GF-D8 (cell line): ENCODE measurements around the gene KRTAP20-3.

Experiments
- DNase-seq: peaks from one replicate; lab custom pipeline; 2025; lab: John Stamatoyannopoulos, UW

The KRTAP20-3 gene

DNA sequence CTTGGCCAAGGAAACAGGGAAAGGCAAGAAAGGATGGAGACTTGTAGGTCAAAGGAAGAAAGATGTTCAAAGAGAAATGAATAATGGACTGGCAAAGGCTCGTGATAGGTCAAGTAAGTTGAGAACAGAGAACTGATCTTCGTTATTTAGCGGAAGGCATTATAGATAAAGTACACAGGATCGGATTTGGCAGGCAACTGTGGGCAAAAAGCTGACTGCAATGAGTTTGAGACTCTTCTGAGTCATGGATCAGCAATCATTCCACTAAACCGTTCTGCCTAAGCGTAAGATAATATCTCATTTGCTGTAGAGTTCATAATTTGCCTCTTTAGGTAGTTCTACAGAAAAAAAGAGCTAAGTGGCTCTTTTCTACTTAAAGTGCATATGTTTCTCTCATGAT, 41.8 kb downstream of the KRTAP20-3 start:
- DNase-seq = no peak

DNA sequence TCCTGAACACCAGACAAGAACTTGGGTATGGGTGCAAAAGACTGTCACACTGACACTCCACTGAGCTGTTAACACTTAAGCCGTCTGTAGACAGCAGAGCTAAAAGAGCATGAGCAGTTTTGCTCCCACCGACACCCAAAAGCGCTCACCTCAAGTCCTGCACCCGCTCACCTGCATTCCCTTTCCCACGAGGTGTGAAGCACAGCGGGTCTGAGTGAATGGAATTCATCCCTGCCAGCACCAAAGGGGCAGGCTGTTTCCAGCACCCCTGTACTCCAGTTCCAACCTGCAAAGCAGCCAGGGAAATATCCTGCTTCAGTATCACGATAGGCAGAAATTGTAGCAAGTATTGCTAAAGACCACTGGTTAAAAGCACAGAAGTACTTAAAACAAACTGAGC, 47.2 kb downstream of the KRTAP20-3 start:
- no peak for DNase-seq
